Thymus (tissue), 11 donors: ENCODE measurements around the gene PCDH9. TPM values are rescaled to one million over a fixed set of nuclear protein-coding genes. Genes with fewer than 3 reads are reported as not detected.

Source experiments
- DNase-seq, 9 donors: peaks; one replicate each; pipeline ENCODE4 v3.0.0-alpha.2; 2013; ENCODE audit warnings: low spot score in 9 of 9, low read depth in 6 of 9, missing footprints in 1 of 9
- H3K27ac ChIP-seq, 2 donors: one replicate each; pipeline ENCODE4 v1.5.1; 2013; ENCODE audit warnings: control low read depth in 1 of 2, low read depth in 1 of 2, low read length in 1 of 2, mild to moderate bottlenecking in 1 of 2, moderate library complexity in 1 of 2
- H3K27me3 ChIP-seq, 2 donors: one replicate each; pipeline ENCODE4 v1.5.1; 2013; ENCODE audit warnings: low read length in 1 of 2; ENCODE audit not compliant: control insufficient read depth in 2 of 2, insufficient read depth in 1 of 2
- H3K36me3 ChIP-seq, 2 donors: one replicate each; pipeline ENCODE4 v1.5.1; 2013; ENCODE audit warnings: low read length in 1 of 2, mild to moderate bottlenecking in 1 of 2, moderate library complexity in 1 of 2; ENCODE audit not compliant: control insufficient read depth in 2 of 2, insufficient read depth in 2 of 2
- H3K4me1 ChIP-seq, 2 donors: one replicate each; pipeline ENCODE4 v1.5.1; 2013; ENCODE audit warnings: low read length in 2 of 2; ENCODE audit not compliant: control insufficient read depth in 2 of 2, insufficient read depth in 2 of 2
- H3K4me3 ChIP-seq, 2 donors: one replicate each; pipeline ENCODE4 v1.5.1; 2013; ENCODE audit warnings: low read length in 2 of 2, control low read depth in 1 of 2, mild to moderate bottlenecking in 1 of 2
- H3K9me3 ChIP-seq, 2 donors: one replicate each; pipeline ENCODE4 v1.5.1; 2013; ENCODE audit warnings: low read length in 1 of 2, mild to moderate bottlenecking in 1 of 2; ENCODE audit not compliant: control insufficient read depth in 2 of 2, insufficient read depth in 1 of 2
- WGBS: extraction: QIAGEN DNeasy Blood & Tissue Kit; methylation state at CpG from one replicate; pipeline ENCODE4 v1.1.7; 2013; 5-methylcytosine and 5-hydroxymethylcytosine counted together
- polyA plus RNA-seq: library from polyadenylated mRNA; stranded (reverse); fragments of 200-250 nt; gene quantifications from one replicate; pipeline ENCODE4 v1.2.3, GENCODE V29; 2013
- total RNA-seq: library from RNA; stranded (reverse); fragments of 120-200 nt; gene quantifications from one replicate; pipeline ENCODE4 v1.2.4, GENCODE V29; 2013
- donor health status: healthy.

PCDH9 gene
- total and polyA plus RNA-seq, 2 donors: 0.82 to 5.0 TPM

GRCh38 chr13:66536746-66537145 is 693.4 kb downstream of the PCDH9 start:
- H3K36me3 ChIP-seq: no peaks in the 10 kb centered on the region
- H3K4me3 ChIP-seq: no peak overlapping the region
- DNase-seq: no peak
- H3K4me1 ChIP-seq: no peaks in the 10 kb centered on the region
- H3K9me3 ChIP-seq: no peaks in the 10 kb centered on the region
- WGBS: 82% methylated on average over 3 of the region's 3 CpGs
- no peak overlapping the region for H3K27ac ChIP-seq
- no peaks in the 10 kb centered on the region for H3K27me3 ChIP-seq

- DNase-seq: no peak
- 94% methylated on average over 2 of the region's 2 CpGs for WGBS
These were observed 695.6 kb downstream of the PCDH9 start for GRCh38 chr13:66534561-66534960.

GRCh38 chr13:66532845-66533244 is 697.3 kb downstream of the PCDH9 start:
- DNase-seq: no peak
- no peaks in the 10 kb centered on the region for H3K4me1 ChIP-seq
- H3K4me3 ChIP-seq: no peak overlapping the region
- WGBS: 95% methylated on average over 5 of the region's 5 CpGs
- no peaks in the 10 kb centered on the region for H3K27me3 ChIP-seq
- no peaks in the 10 kb centered on the region for H3K9me3 ChIP-seq
- no peak overlapping the region for H3K27ac ChIP-seq
- H3K36me3 ChIP-seq: no peaks in the 10 kb centered on the region

More at GRCh38 chr13:66534561-66534960, 695.6 kb downstream of the PCDH9 start:
- no peaks in the 10 kb centered on the region for H3K4me1 ChIP-seq
- no peak overlapping the region for H3K4me3 ChIP-seq
- H3K27me3 ChIP-seq: no peaks in the 10 kb centered on the region
- no peak overlapping the region for H3K27ac ChIP-seq
- H3K36me3 ChIP-seq: no peaks in the 10 kb centered on the region
- no peaks in the 10 kb centered on the region for H3K9me3 ChIP-seq

GRCh38 chr13:66532146-66532545 is 698.0 kb downstream of the PCDH9 start:
- Histone ChIP-seq H3K4me1 (no peaks in the 10 kb centered on the region), H3K4me3 (no peak overlapping the region), H3K36me3 (no peaks in the 10 kb centered on the region), H3K9me3 (no peaks in the 10 kb centered on the region), H3K27ac (no peak overlapping the region), H3K27me3 (no peaks in the 10 kb centered on the region)
- WGBS: 70% methylated on average over 3 of the region's 3 CpGs
- DNase-seq: no peak

- Histone ChIP-seq H3K4me1 (no peaks in the 10 kb centered on the region), H3K9me3 (no peaks in the 10 kb centered on the region), H3K27me3 (no peaks in the 10 kb centered on the region), H3K4me3 (no peak overlapping the region), H3K36me3 (no peaks in the 10 kb centered on the region), H3K27ac (no peak overlapping the region)
- no peak for DNase-seq
- 96% methylated on average over 1 of the region's 1 CpG for WGBS
These were observed 699.5 kb downstream of the PCDH9 start for GRCh38 chr13:66530686-66531085.

DNA sequence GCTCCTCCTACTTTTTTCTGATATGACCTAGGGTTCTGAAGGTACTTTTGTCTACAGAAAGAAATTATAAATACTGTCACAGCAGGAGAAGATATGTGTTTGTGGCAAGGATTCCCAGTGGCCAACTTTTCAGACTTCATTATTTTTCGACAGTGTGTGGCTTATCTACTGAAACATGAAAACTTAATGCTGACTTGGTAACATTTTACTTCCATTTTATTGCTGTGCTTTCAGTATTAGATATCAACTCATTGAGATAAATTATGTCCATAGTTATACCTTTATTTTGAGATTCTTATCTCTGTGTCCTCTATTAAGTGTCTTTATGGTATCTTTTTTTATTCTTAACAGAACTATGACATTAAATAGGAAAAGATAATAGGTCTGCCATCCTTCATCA is 700.0 kb downstream of the PCDH9 start:
- Histone ChIP-seq H3K27me3 (no peaks in the 10 kb centered on the region), H3K4me3 (no peak overlapping the region), H3K27ac (no peak overlapping the region), H3K36me3 (no peaks in the 10 kb centered on the region), H3K9me3 (no peaks in the 10 kb centered on the region), H3K4me1 (no peaks in the 10 kb centered on the region)
- 81% methylated on average over 1 of the region's 1 CpG for WGBS
- no peak for DNase-seq

DNA sequence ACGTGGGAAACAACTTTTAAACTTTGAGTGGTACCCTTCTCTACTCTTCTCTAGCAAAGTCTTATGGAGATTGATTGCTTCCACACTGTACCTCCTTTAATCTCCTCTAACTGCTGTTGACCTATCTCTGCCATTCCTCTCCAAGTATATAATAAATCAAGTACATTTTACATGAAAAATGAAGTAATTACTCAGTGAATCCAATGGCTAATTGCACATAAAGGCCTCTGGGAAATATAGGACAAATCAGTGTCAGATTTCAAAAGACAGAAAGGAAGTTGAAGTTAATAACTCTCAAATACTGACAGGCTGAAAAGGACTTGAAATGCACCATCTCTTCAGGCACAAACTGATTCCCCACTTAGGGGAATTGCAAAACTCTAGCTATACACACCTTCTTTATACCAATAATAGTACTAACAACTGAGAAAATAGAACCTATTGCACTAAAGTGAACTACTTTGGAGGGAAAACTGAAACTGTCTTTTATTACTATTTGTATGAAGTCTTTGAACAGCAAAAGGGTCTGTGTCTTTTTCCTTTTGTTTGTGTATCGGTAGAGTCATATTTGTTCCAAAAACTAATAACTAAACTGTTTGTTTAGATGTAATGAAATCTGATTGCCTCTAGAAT is 701.1 kb downstream of the PCDH9 start:
- WGBS: 85% methylated on average over 2 of the region's 2 CpGs
- DNase-seq: no peak
- H3K27ac ChIP-seq: no peak overlapping the region

DNA sequence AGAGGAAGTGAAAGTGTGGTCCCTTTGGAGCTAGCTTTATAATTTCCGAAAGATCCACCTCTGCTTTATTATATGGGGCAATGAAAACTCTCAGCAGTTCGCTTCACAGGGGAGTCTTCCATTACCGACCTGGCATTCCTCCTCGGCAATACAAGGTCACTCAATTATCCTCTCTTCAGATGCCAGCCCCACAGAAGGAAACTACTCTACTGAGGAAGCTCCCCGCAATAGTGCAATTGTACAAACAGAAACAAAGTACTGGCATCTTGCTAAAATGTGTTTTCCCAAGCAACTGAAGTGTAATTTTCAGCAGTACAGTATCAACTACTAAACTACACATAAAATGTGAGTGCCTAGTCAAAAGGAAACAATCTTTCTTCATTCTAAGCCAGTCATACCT is 702.0 kb downstream of the PCDH9 start:
- Histone ChIP-seq H3K4me1 (no peaks in the 10 kb centered on the region), H3K9me3 (no peaks in the 10 kb centered on the region), H3K36me3 (no peaks in the 10 kb centered on the region), H3K27me3 (no peaks in the 10 kb centered on the region), H3K4me3 (no peak overlapping the region), H3K27ac (no peak overlapping the region)
- 97% methylated on average over 5 of the region's 5 CpGs for WGBS
- DNase-seq: no peak

More for the DNA sequence above, 701.1 kb downstream of the PCDH9 start:
- H3K27me3 ChIP-seq: no peaks in the 10 kb centered on the region
- no peaks in the 10 kb centered on the region for H3K4me1 ChIP-seq
- H3K9me3 ChIP-seq: no peaks in the 10 kb centered on the region
- H3K4me3 ChIP-seq: no peak overlapping the region
- no peaks in the 10 kb centered on the region for H3K36me3 ChIP-seq

GRCh38 chr13:66520511-66521355 is 709.4 kb downstream of the PCDH9 start:
- Histone ChIP-seq H3K27me3 (no peaks in the 10 kb centered on the region), H3K36me3 (no peaks in the 10 kb centered on the region), H3K9me3 (no peaks in the 10 kb centered on the region), H3K27ac (no peak overlapping the region), H3K4me1 (no peaks in the 10 kb centered on the region), H3K4me3 (no peak overlapping the region)
- no peak for DNase-seq
- 88% methylated on average over 2 of the region's 2 CpGs for WGBS
